PC-9 (cell line): Measurements from ENCODE around the gene HOMER2. TPM values are rescaled to one million over a fixed set of nuclear protein-coding genes. Genes with fewer than 3 reads are reported as not detected.

Experiments used
- BruUV-seq: library from RNA; stranded (reverse); fragments of 400-500 nt; replicated peaks from 2 replicates; lab custom pipeline; 2021; lab: Mats Ljungman, UMichigan
- CTCF ChIA-PET: fragments of 300-600 bp; sonication (Branson Sonifier 250); formaldehyde crosslinking; loops from one replicate; lab custom pipeline; 2022; ENCODE audit warnings: antibody characterized with exemption; lab: Charles Lee
- POLR2A ChIA-PET: fragments of 300-600 bp; sonication (Branson Sonifier 250); formaldehyde crosslinking; loops from one replicate; lab custom pipeline; 2022; ENCODE audit warnings: antibody characterized with exemption; ENCODE audit not compliant: unreplicated experiment; lab: Charles Lee
- DNase-seq, 2 experiments: peaks; one replicate each; pipeline versions ENCODE4 v3.0.0 to v3.0.0-alpha.2; 2015 to 2022; ENCODE audit warnings: mixed read lengths in 1 of 2
- H2AFZ ChIP-seq: fragments of 200-600 bp; sonication (generic); 2 replicates; pipeline ENCODE4 v1.8.1; 2017; ENCODE audit warnings: antibody characterized with exemption
- H3F3A ChIP-seq: fragments of 200-600 bp; sonication (generic); 2 replicates; pipeline ENCODE4 v1.8.1; 2017; ENCODE audit warnings: antibody characterized with exemption, mild to moderate bottlenecking, low read depth; ENCODE audit not compliant: insufficient read depth
- H3K27ac ChIP-seq: fragments of 200-600 bp; sonication (generic); 2 replicates; pipeline ENCODE4 v1.6.1; 2016; ENCODE audit warnings: mixed run types
- H3K27me3 ChIP-seq: fragments of 200-600 bp; sonication (generic); 2 replicates; pipeline ENCODE4 v1.6.1; 2016; ENCODE audit warnings: low read depth, mixed run types; ENCODE audit not compliant: insufficient read depth
- H3K36me3 ChIP-seq: fragments of 200-600 bp; sonication (generic); 2 replicates; pipeline ENCODE4 v1.6.1; 2016; ENCODE audit warnings: low read depth, mixed run types
- H3K4me1 ChIP-seq: fragments of 200-600 bp; sonication (generic); replicated peaks from 2 replicates; pipeline ENCODE4 v1.6.1; 2016; ENCODE audit warnings: mixed run types; ENCODE audit not compliant: insufficient read depth
- H3K4me2 ChIP-seq: fragments of 200-600 bp; sonication (generic); 2 replicates; pipeline ENCODE4 v1.6.1; 2017; ENCODE audit warnings: mixed run types
- H3K4me3 ChIP-seq: fragments of 200-600 bp; sonication (generic); 2 replicates; pipeline ENCODE4 v1.6.1; 2016; ENCODE audit warnings: mixed run types
- H3K79me2 ChIP-seq: fragments of 200-600 bp; sonication (generic); 2 replicates; pipeline ENCODE4 v1.6.1; 2017; ENCODE audit warnings: low read depth, mixed run types
- H3K9me2 ChIP-seq: fragments of 200-600 bp; sonication (generic); 2 replicates; pipeline ENCODE4 v1.8.1; 2017; ENCODE audit warnings: mild to moderate bottlenecking; ENCODE audit not compliant: insufficient read depth
- H3K9me3 ChIP-seq: fragments of 200-600 bp; sonication (generic); 2 replicates; pipeline ENCODE4 v1.8.1; 2016; ENCODE audit warnings: low read depth; ENCODE audit not compliant: insufficient read depth
- H4K20me1 ChIP-seq: fragments of 200-600 bp; sonication (generic); 2 replicates; pipeline ENCODE4 v1.8.1; 2017; ENCODE audit not compliant: insufficient read depth
- EZH2 ChIP-seq: fragments of 200-600 bp; sonication (generic); IDR thresholded peaks from 2 replicates; pipeline ENCODE4 v1.8.0; 2017; ENCODE audit warnings: antibody characterized with exemption, low read depth
- intact Hi-C: fragments of 100-400 bp; cut with micrococcal nuclease; formaldehyde crosslinking; loops from one replicate; pipeline ENCODE4 v1.10.0; 2022; ENCODE audit not compliant: unreplicated experiment
- total RNA-seq: library from RNA; stranded (reverse); gene quantifications from 2 replicates; pipeline ENCODE4 v1.2.3, GENCODE V29; 2021
- TF ChIP-seq, protein P1 (sequence below): fragments of 200-600 bp; sonication (generic); conservative IDR thresholded peaks from 2 replicates; pipeline ENCODE4 v1.6.1; 2017; ENCODE audit warnings: mixed run types, antibody characterized with exemption, mild to moderate bottlenecking, moderate library complexity

Gene HOMER2
- total RNA-seq, 1 experiment from 2014 or later = 15.1 TPM

DNA sequence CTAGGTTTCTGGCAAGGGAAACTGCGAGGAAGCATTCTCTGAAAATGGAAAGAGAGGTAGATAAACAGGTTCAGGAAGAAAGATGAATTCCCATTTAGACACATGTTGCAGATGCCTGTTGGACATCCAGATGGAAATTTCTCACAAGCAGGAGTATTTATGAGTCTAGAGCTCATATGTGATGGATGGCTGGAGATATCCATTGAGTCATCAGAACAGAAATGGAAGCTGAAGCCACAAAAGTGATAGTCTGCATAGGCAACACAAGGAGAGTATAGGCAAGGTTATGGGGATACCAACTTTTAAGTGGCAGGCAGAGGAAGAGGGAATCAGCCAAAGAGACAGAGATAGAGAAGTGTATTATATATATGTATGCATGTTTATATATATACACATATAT is 27.2 kb upstream of the HOMER2 start:
- Histone ChIP-seq H3K4me1 (no peaks in the 10 kb centered on the region), H3K9me3 (no peaks in the 10 kb centered on the region), H3K27ac (no peak overlapping the region), H3K9me2 (no peaks in the 10 kb centered on the region), H2AFZ (no peak overlapping the region), H3F3A (no peaks in the 10 kb centered on the region), H3K36me3 (no peaks in the 10 kb centered on the region), H3K4me3 (no peak overlapping the region), H3K27me3 (no peaks in the 10 kb centered on the region), H3K4me2 (no peak overlapping the region), H3K79me2 (no peaks in the 10 kb centered on the region), H4K20me1 (no peaks in the 10 kb centered on the region)
- POLR2A ChIA-PET = no interaction called here
- CTCF ChIA-PET = no interaction called here
- no TSS peak for BruUV-seq
- no peak for TF ChIP-seq EZH2
- TF ChIP-seq, protein P1, sequence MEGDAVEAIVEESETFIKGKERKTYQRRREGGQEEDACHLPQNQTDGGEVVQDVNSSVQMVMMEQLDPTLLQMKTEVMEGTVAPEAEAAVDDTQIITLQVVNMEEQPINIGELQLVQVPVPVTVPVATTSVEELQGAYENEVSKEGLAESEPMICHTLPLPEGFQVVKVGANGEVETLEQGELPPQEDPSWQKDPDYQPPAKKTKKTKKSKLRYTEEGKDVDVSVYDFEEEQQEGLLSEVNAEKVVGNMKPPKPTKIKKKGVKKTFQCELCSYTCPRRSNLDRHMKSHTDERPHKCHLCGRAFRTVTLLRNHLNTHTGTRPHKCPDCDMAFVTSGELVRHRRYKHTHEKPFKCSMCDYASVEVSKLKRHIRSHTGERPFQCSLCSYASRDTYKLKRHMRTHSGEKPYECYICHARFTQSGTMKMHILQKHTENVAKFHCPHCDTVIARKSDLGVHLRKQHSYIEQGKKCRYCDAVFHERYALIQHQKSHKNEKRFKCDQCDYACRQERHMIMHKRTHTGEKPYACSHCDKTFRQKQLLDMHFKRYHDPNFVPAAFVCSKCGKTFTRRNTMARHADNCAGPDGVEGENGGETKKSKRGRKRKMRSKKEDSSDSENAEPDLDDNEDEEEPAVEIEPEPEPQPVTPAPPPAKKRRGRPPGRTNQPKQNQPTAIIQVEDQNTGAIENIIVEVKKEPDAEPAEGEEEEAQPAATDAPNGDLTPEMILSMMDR = no peak
- no peak for DNase-seq
- intact Hi-C loops = no loop called here

DNA sequence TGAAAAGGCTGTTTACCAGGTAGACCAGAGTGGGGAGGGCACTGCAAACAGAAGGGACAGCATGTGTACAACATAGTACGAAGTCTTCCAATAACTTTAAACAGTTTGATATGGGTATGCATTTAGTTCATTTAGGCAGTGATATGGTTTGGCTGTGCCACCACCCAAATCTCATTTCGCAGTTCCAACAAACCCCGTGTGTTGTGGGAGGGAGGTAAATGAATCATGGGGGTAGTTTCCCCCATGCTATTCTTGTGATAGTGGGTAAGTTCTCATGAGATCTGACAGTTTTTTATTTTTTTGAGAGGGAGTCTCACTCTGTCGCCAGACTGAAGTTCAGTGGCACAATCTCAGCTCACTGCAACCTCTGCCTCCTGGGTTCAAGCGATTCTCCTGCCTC is 25.9 kb upstream of the HOMER2 start:
- no peaks in the 10 kb centered on the region for H3F3A ChIP-seq
- POLR2A ChIA-PET = no interaction called here
- no peaks in the 10 kb centered on the region for H3K9me3 ChIP-seq
- H3K79me2 ChIP-seq = no peaks in the 10 kb centered on the region
- H3K9me2 ChIP-seq = no peaks in the 10 kb centered on the region
- DNase-seq = no peak
- no peak overlapping the region for H2AFZ ChIP-seq
- H3K27me3 ChIP-seq = no peaks in the 10 kb centered on the region
- intact Hi-C loops = no loop called here
- BruUV-seq = no TSS peak
- H3K4me3 ChIP-seq = no peak overlapping the region
- TF ChIP-seq EZH2 = no peak
- TF ChIP-seq, protein P1 = no peak
- no peak overlapping the region for H3K27ac ChIP-seq
- no peak overlapping the region for H3K4me2 ChIP-seq
- CTCF ChIA-PET = no interaction called here
- H4K20me1 ChIP-seq = no peaks in the 10 kb centered on the region
- no peaks in the 10 kb centered on the region for H3K36me3 ChIP-seq
- no peaks in the 10 kb centered on the region for H3K4me1 ChIP-seq

DNA sequence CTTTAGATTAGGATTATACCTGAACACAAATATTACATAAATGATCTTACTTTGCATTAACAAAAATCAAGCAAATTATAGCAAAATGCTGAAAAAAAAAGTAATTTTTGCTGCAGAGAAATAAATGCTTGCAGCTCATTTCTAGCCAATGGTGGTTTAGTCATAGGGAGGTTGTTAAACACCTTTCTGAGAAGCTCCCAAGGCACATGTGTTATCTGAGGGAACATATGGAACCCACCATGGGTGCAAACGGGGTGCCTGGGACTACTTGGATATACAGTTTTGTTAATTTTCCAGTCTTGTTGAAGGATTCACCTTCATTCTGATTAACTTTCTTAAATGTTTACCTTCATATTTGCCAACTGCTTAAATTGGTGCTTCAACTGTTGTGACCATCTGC is 24.6 kb upstream of the HOMER2 start:
- BruUV-seq = no TSS peak
- H3K9me3 ChIP-seq = no peaks in the 10 kb centered on the region
- DNase-seq = no peak
- no peaks in the 10 kb centered on the region for H3K79me2 ChIP-seq
- H3K9me2 ChIP-seq = no peaks in the 10 kb centered on the region
- no peaks in the 10 kb centered on the region for H4K20me1 ChIP-seq
- H3K27ac ChIP-seq = no peak overlapping the region
- H3K4me1 ChIP-seq = no peaks in the 10 kb centered on the region
- H3K27me3 ChIP-seq = no peaks in the 10 kb centered on the region
- ChIA-PET POLR2A (no interaction called here), CTCF (no interaction called here)
- intact Hi-C loops = no loop called here
- no peak for TF ChIP-seq EZH2
- TF ChIP-seq, protein P1 = no peak
- no peak overlapping the region for H3K4me3 ChIP-seq
- no peak overlapping the region for H2AFZ ChIP-seq
- H3F3A ChIP-seq = no peaks in the 10 kb centered on the region
- no peaks in the 10 kb centered on the region for H3K36me3 ChIP-seq
- no peak overlapping the region for H3K4me2 ChIP-seq
